AG04449 (cell line): ENCODE results near the gene ETNK2.

Experiments used
- CTCF ChIA-PET: fragments of 350-600 bp; formaldehyde crosslinking; extraction: SDS; loops from one replicate; lab custom pipeline; 2021; ENCODE audit warnings: antibody characterized with exemption; lab: Yijun Ruan, JAX
- POLR2A ChIA-PET: fragments of 400-600, 350-600 bp; formaldehyde crosslinking; extraction: SDS; loops from one replicate; lab custom pipeline; 2020; ENCODE audit warnings: antibody characterized with exemption, inconsistent platforms; lab: Yijun Ruan, JAX
- DNase-seq: peaks from one replicate; pipeline ENCODE4 v3.0.0-alpha.2; 2010; ENCODE audit warnings: low read depth, low spot score
- H3K4me3 ChIP-seq: 2 replicates; pipeline ENCODE4 v1.5.1; 2011; ENCODE audit warnings: low read depth, mild to moderate bottlenecking, control low read depth, low read length
- TF ChIP-seq, protein P1 (sequence below): IDR thresholded peaks from one replicate; pipeline ENCODE4 v1.5.1; 2011; ENCODE audit warnings: mild to moderate bottlenecking, moderate library complexity, low read length, control low read depth, inconsistent platforms; ENCODE audit not compliant: insufficient read depth; ENCODE audit errors: missing control alignments

ETNK2 gene

GRCh38 chr1:204087893-204088528 lies 63.8 kb downstream of the ETNK2 start:
- TF ChIP-seq, protein P1, sequence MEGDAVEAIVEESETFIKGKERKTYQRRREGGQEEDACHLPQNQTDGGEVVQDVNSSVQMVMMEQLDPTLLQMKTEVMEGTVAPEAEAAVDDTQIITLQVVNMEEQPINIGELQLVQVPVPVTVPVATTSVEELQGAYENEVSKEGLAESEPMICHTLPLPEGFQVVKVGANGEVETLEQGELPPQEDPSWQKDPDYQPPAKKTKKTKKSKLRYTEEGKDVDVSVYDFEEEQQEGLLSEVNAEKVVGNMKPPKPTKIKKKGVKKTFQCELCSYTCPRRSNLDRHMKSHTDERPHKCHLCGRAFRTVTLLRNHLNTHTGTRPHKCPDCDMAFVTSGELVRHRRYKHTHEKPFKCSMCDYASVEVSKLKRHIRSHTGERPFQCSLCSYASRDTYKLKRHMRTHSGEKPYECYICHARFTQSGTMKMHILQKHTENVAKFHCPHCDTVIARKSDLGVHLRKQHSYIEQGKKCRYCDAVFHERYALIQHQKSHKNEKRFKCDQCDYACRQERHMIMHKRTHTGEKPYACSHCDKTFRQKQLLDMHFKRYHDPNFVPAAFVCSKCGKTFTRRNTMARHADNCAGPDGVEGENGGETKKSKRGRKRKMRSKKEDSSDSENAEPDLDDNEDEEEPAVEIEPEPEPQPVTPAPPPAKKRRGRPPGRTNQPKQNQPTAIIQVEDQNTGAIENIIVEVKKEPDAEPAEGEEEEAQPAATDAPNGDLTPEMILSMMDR, result no peak
- no peak overlapping the region for H3K4me3 ChIP-seq
- no peak for DNase-seq
- CTCF ChIA-PET, result no interaction called here
- POLR2A ChIA-PET, result no interaction called here

DNA sequence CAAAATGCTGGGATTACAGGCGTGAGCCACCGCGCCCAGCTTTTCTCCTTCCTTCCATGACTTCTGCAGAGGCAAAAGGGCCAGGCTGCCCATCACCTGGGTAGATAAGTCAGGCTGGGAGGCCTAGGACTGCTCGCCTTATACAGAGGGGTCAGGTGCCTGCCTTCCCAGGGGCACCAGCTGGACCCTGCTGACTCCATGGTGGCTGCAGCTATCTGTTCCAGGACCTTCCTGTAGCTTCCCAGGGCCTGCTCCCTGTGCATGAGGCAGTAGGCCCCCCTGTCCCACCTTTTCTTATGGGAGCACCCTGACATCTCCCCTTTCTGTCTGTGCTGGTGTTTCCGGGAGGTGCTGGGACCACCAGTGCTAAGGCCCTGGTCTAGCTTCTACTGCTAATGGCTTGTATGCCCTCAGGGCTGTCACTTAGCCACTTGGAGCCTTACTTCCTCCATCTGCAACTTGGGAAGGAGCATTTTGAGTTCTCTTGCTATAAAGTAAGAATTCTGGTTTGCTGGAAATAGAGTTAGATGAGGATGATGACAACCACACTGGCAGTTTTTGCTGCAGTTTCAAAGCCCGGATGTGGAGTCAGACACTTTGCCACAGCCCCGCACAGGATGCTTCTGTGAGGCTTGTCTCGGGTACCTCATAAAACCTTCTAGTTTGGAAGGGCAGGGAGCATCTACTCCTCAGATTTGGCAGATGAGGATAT lies 64.5 kb downstream of the ETNK2 start:
- TF ChIP-seq, protein P1, result no peak
- CTCF ChIA-PET, result interaction anchor here (1.1 to 1.4 kb wide), 2 partner anchors 43 to 217 kb away, joined by 3 to 7 read pairs; no protein-coding TSS in a partner anchor
- no peak overlapping the region for H3K4me3 ChIP-seq
- POLR2A ChIA-PET, result no interaction called here
- DNase-seq, result no peak

DNA sequence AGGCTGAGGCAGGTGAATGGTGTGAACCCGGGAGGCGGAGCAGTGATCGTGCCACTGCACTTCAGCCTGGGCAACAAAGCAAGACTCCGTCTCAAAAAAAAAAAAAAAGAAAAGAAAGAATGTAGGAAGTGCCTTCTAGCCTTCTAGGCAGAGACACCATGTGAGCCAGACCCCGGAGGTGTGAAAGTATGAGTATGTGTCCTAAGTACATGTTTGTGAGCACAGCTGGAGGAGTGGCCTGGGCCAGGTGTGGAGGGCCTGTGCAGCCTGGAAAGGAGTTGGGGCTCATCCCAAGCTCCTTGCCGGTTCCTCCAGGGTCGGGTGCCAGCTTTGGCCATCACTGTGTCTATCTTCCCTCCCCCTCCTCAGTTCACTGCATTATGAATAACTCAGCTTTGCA lies 66.0 kb downstream of the ETNK2 start:
- no peak for DNase-seq
- TF ChIP-seq, protein P1, result no peak
- POLR2A ChIA-PET, result no interaction called here
- CTCF ChIA-PET, result interaction anchor here (1.1 to 1.4 kb wide), 2 partner anchors 45 to 215 kb away, joined by 3 to 7 read pairs; no protein-coding TSS in a partner anchor
- no peak overlapping the region for H3K4me3 ChIP-seq

DNA sequence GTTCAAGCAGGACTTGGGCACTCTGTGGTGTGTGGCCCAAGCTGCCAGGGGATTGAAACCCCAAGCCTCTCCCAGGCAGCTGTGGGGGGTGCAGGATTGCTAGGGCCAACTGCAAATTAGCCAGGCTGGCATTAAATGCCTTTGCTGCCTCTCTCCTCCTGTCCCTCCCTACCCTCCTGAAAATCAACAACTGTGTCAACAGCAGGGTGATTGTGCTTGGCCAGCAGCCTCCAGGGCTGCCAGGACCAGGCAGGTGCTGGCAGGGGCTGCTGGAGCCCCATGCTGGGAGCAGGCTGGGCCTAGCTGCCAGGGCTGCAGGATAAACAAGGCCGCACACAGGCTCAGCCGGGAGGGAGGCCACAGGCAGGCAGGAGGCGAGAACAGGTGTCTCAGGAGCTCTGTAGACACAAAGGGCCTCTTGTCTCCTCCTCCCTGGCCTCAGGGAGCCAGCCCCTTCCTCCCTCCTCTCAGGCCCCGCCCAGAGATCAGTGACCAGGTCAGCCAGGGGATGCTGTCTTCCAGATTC lies 67.5 kb downstream of the ETNK2 start:
- TF ChIP-seq, protein P1, result no peak
- DNase-seq, result no peak
- CTCF ChIA-PET, result no interaction called here
- H3K4me3 ChIP-seq, result no peak overlapping the region
- POLR2A ChIA-PET, result no interaction called here

- POLR2A ChIA-PET, result no interaction called here
- CTCF ChIA-PET, result interaction anchor here (0.6 kb wide), 1 partner anchor 8 kb away, joined by 3 read pairs; no protein-coding TSS in a partner anchor
- no peak overlapping the region for H3K4me3 ChIP-seq
- TF ChIP-seq, protein P1, result no peak
- DNase-seq, result no peak
Measured at GRCh38 chr1:204083491-204083890, 68.4 kb downstream of the ETNK2 start.
